ENCODE measurements around the gene RAB8B.

DNA sequence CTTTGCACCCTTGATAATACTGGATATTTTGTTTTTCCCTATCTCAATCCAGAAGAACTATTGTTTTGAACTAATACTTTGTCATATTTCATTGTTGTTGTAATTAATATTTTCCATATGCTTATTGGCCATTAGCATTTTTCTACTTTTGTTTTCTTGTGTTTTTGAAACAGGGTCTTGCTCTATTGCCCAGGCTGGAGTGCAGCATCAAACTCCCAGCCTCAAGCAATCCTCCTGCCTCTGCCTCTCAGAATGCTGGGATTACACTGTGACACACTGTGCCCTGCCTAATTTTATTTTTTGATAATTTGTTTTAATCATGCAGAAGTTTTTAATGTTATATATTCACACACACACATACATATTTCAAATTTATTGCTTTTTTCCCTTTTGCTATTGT is 28.8 kb upstream of the RAB8B start:
- no peak for TF ChIP-seq EP300 (conservative IDR thresholded peaks at IDR 0.05; ENCODE audit: poor library complexity, severe bottlenecking)
- TF ChIP-seq, protein P1, sequence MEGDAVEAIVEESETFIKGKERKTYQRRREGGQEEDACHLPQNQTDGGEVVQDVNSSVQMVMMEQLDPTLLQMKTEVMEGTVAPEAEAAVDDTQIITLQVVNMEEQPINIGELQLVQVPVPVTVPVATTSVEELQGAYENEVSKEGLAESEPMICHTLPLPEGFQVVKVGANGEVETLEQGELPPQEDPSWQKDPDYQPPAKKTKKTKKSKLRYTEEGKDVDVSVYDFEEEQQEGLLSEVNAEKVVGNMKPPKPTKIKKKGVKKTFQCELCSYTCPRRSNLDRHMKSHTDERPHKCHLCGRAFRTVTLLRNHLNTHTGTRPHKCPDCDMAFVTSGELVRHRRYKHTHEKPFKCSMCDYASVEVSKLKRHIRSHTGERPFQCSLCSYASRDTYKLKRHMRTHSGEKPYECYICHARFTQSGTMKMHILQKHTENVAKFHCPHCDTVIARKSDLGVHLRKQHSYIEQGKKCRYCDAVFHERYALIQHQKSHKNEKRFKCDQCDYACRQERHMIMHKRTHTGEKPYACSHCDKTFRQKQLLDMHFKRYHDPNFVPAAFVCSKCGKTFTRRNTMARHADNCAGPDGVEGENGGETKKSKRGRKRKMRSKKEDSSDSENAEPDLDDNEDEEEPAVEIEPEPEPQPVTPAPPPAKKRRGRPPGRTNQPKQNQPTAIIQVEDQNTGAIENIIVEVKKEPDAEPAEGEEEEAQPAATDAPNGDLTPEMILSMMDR (IDR thresholded peaks at IDR 0.05; ENCODE audit: poor library complexity, severe bottlenecking) = no peak
- no peak for TF ChIP-seq POLR2AphosphoS5 (IDR thresholded peaks at IDR 0.05)
- no peak for TF ChIP-seq EZH2 (IDR thresholded peaks at IDR 0.05; ENCODE audit: borderline replicate concordance, insufficient read depth, low read length, poor library complexity, severe bottlenecking)
- no peak for TF ChIP-seq RAD21 (conservative IDR thresholded peaks at IDR 0.05)
- no peak for TF ChIP-seq MXI1 (conservative IDR thresholded peaks at IDR 0.05; ENCODE audit: poor library complexity, severe bottlenecking)
- TF ChIP-seq, protein P2, sequence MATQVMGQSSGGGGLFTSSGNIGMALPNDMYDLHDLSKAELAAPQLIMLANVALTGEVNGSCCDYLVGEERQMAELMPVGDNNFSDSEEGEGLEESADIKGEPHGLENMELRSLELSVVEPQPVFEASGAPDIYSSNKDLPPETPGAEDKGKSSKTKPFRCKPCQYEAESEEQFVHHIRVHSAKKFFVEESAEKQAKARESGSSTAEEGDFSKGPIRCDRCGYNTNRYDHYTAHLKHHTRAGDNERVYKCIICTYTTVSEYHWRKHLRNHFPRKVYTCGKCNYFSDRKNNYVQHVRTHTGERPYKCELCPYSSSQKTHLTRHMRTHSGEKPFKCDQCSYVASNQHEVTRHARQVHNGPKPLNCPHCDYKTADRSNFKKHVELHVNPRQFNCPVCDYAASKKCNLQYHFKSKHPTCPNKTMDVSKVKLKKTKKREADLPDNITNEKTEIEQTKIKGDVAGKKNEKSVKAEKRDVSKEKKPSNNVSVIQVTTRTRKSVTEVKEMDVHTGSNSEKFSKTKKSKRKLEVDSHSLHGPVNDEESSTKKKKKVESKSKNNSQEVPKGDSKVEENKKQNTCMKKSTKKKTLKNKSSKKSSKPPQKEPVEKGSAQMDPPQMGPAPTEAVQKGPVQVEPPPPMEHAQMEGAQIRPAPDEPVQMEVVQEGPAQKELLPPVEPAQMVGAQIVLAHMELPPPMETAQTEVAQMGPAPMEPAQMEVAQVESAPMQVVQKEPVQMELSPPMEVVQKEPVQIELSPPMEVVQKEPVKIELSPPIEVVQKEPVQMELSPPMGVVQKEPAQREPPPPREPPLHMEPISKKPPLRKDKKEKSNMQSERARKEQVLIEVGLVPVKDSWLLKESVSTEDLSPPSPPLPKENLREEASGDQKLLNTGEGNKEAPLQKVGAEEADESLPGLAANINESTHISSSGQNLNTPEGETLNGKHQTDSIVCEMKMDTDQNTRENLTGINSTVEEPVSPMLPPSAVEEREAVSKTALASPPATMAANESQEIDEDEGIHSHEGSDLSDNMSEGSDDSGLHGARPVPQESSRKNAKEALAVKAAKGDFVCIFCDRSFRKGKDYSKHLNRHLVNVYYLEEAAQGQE (IDR thresholded peaks at IDR 0.05; ENCODE audit: borderline replicate concordance) = no peak
- no peak for TF ChIP-seq SMC3 (conservative IDR thresholded peaks at IDR 0.05; ENCODE audit: poor library complexity)
- TF ChIP-seq TAF1 (IDR thresholded peaks at IDR 0.05; ENCODE audit: low read depth) = no peak

Measured in neural cell (in vitro differentiated cells).